A549 (cell line): ENCODE measurements around the gene ACTR3.

ENCODE experiments used
- ESRRA ChIP-seq: fragments of 150-350 bp; IDR thresholded peaks from 2 replicates; pipeline ENCODE4 v1.6.1; 2014; ENCODE audit warnings: mild to moderate bottlenecking, low read length, borderline replicate concordance
- JUN ChIP-seq, 2 experiments: fragments of >200 bp; sonication (Bioruptor Twin); formaldehyde crosslinking; IDR thresholded peaks; 2 replicates in 1 of 2; 3 replicates in 1 of 2; pipeline ENCODE4 v1.6.1; 2016 to 2017
- RAD21 ChIP-seq, 2 experiments: fragments of >200 bp in 1 of 2; sonication (Bioruptor Twin) in 1 of 2; formaldehyde crosslinking in 1 of 2; IDR thresholded peaks in 1 of 2; conservative IDR thresholded peaks in 1 of 2; 2 replicates in 1 of 2; 3 replicates in 1 of 2; pipeline ENCODE4 v1.6.1; 2012 to 2018; ENCODE audit warnings: inconsistent platforms in 1 of 2
- REST ChIP-seq: fragments of 200-600 bp; sonication (generic); IDR thresholded peaks from 2 replicates; pipeline ENCODE4 v1.6.1; 2016; ENCODE audit warnings: antibody characterized with exemption, mild to moderate bottlenecking, moderate library complexity
- SMC3 ChIP-seq: fragments of >200 bp; sonication (Bioruptor Twin); formaldehyde crosslinking; IDR thresholded peaks from 3 replicates; pipeline ENCODE4 v1.6.1; 2018; ENCODE audit warnings: inconsistent platforms

GRCh38 chr2:113854970-113855740, 34.7 kb upstream of the ACTR3 start:
- TF ChIP-seq ESRRA = no peak
- TF ChIP-seq REST = no peak
- TF ChIP-seq RAD21 (conservative IDR thresholded peaks at IDR 0.05 in 1 of 2, IDR thresholded peaks at IDR 0.05 in 1 of 2) = no peak
- TF ChIP-seq JUN (IDR thresholded peaks at IDR 0.05) = no peak
- TF ChIP-seq SMC3 = no peak
